HG03571 (cell line): ENCODE results near the gene C14orf132.

Experiments used
- ATAC-seq: cut with Tn5 transposase; IDR thresholded peaks from one replicate; pipeline ENCODE4 v1.9.1; 2021; ENCODE audit not compliant: unreplicated experiment

Gene C14orf132

GRCh38 chr14:96081767-96082400, 42.7 kb downstream of the C14orf132 start:
- no peak for ATAC-seq

- no peak for ATAC-seq
Observed at GRCh38 chr14:96082420-96083300, 43.5 kb downstream of the C14orf132 start.

DNA sequence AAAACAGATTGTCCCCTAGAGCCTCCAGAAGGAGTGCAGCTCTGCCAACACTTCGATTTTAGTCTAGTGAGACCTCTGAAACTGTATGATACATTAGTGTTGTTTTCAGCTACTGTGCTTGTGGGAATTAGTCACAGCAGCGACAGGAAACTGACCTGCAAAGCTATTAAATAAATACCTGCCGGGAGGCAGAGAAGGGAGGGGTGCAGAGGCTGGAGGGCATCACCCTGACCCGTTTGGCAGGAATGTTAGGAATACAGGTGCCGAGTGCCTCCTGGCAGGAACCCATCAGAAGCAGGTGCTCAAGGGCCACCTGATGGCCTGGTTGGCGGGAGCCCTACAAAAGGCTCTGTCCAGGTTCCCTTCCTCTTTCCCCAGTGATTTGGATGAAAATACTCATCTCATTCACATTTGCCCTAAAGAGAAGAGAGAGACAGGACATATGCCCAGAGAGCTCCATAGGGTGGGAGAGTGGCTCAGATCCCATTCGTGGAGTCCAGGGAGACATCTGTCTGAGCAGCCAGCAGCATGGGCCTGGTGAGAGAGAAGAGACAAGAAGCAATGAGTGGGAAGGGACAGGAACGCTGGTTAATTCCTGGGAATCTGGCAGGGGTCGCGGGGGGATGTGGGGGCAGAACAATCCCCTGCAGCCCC, 44.6 kb downstream of the C14orf132 start:
- ATAC-seq: no peak

GRCh38 chr14:96084796-96085195, 45.6 kb downstream of the C14orf132 start:
- no peak for ATAC-seq

GRCh38 chr14:96085369-96085768, 46.2 kb downstream of the C14orf132 start:
- ATAC-seq: no peak

GRCh38 chr14:96086032-96086431, 46.9 kb downstream of the C14orf132 start:
- ATAC-seq: no peak

DNA sequence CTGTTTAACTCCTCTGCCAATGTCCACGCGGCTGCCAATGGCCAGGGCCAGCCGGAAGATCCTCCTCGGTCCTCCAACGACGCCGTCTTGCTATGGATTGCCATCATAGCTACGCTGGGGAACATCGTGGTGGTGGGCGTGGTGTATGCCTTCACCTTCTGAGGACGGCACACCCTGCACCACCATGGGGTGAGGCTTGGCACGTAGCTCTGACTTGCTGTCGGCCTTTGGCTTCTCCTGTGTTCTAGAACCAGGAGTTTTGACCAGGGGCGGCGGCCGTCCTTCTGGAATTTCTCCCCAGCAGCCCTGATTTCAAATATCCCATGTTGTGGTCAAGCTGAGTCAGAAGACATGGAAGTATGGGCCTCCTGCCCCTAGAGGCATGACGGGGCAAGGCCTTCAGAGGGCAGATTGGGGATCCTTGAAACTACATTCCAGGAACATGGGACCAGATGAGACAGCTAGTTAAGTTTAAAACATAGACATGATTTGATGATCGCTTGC, 47.5 kb downstream of the C14orf132 start:
- no peak for ATAC-seq

DNA sequence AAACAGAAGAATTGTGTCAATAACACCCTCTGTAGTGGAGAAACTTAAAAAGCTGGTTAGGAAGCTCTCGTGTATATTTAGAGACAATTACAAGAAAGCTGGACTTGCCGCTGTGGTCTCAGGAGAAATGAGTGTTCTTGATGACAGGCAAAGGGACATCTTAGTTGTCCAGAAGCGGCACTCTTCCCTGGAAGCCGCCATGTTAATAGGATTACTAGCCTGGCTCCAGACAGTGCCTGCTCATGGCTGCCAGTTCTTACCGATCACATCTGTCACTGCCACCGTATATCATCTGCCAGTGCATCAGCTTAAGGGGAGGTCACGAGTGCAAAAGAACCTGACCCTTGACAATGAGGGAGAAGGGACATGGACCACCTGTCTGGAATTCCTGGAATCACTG, 48.9 kb downstream of the C14orf132 start:
- ATAC-seq: no peak

GRCh38 chr14:96088481-96088880, 49.3 kb downstream of the C14orf132 start:
- ATAC-seq: no peak

DNA sequence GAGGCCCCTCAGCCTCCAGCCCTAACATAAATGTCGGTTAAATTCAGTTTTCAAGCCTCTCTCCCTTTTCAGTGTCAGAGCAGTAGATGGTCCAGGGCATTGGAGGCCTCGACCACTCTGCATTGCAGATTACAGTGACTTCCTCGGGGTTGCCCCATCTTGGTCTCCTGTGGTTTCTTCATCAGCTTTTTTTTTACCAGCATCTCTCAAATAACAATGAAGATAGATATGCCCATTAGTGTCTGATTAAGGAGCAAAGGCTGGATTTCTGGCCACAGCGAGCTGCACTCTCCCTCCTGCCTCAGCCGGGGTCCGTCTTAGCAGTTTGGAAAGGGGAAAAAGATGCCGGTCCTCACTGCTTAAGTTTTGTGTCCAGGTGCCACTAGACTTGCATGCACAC, 49.7 kb downstream of the C14orf132 start:
- ATAC-seq: no peak

- no peak for ATAC-seq
Observed at GRCh38 chr14:96089401-96089800, 50.2 kb downstream of the C14orf132 start.

- no peak for ATAC-seq
Observed at GRCh38 chr14:96090441-96091148, 51.4 kb downstream of the C14orf132 start.

GRCh38 chr14:96091149-96091693, 52.1 kb downstream of the C14orf132 start:
- ATAC-seq: no peak

DNA sequence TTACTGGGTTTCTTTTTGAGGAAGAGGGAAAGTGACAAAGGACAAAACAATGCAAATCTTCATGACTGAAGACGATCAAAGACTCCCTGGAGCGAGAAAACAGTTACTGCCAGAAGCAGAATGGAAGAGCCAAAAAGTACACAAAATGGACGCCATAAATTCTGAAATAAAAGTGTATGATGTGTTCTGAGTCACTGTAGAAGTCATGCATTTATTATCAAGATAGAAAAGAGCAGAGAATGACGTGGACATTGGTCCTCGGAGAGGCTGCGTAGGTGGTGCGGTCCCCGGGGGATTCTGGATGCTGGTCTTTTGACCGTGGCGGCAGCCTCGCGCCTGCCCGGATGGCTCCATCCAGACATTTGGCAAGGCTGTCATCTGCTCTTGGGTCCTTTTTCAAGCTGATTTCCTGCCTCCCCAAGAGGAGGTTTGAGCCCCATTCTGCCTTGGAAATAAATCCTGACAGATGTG, 52.8 kb downstream of the C14orf132 start:
- ATAC-seq: no peak

GRCh38 chr14:96092936-96093335, 53.8 kb downstream of the C14orf132 start:
- ATAC-seq: no peak

DNA sequence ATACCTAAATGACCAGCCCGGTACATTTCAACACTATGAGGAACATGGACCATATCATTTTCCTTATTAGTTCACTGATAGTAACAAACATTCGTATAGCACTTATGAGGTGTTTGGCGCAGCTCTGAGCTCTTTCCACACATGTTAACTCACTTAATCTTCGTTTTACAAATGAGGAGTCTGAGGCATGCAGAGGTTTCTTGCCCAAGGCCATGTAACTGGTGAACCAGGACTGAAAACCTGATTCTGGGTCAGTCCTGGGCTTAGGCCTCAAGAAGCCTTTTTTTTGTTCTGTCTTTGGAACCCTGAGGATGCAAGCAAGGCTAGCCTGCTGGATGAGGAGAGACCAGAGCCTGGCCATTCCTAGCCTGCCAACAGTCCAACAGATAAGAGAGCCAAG, 55.0 kb downstream of the C14orf132 start:
- ATAC-seq: no peak

DNA sequence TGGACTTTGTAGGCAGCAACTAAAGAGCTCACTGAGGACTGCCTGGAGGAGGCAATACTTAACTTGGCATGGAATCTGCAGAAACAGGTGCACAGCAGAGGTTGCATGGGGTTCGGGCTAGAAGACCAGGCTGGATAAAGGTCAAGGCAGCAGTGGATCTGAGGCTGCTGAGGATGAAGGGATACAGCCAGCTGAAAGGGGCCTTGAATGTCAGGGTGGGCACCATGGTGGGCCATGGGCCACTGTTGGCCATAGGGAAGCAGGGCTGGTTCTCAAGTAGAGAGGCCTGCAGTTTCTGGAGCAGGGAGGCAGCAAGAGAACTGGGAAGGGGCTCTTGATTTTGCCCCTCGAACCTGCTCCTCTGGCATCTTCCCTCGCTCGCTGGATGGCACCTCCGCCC, 55.5 kb downstream of the C14orf132 start:
- ATAC-seq: no peak

DNA sequence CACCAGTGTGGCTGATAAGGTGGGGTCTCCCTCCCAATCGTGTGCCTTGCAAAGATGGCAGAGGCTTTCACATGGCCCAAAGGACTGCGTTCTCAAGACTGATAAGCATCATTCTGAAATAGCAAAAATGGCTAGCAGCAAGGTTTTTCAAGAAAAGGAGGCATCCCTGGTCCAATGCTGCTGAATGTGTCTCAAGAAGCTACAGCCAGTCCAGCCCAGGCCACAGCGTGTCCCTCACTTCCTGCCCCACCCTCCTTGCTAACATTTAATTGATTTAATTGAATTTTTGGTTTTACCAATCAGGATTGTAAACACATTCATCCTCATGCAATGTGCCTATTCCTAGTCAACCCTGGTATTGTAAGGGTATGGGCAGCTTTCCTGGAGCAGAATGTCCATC, 55.9 kb downstream of the C14orf132 start:
- no peak for ATAC-seq

- ATAC-seq: no peak
Observed at GRCh38 chr14:96095581-96096476, 56.7 kb downstream of the C14orf132 start.
